B cell (primary cell): ENCODE data around the gene FYN. TPM values are rescaled to one million over a fixed set of nuclear protein-coding genes. Genes with fewer than 3 reads are reported as not detected.
A peak's percentile ranks its signal among the peaks of the same experiment; 100 is the strongest.

Experiments
- ATAC-seq: fragments of 200-7000 bp; cut with Tn5 transposase; one replicate; pipeline ENCODE4 v1.10.0; 2021; ENCODE audit warnings: low read depth, mild to moderate bottlenecking, moderate number of reproducible peaks, moderate library complexity
- CTCF ChIA-PET: fragments of 350-600 bp; sonication (Branson Sonifier 250); formaldehyde crosslinking; loops from one replicate; lab custom pipeline; 2021; ENCODE audit warnings: antibody characterized with exemption, inconsistent platforms; lab: Charles Lee
- POLR2A ChIA-PET: fragments of 350-600 bp; sonication (Branson Sonifier 250); formaldehyde crosslinking; loops from one replicate; lab custom pipeline; 2021; ENCODE audit warnings: antibody characterized with exemption; lab: Charles Lee
- DNase-seq: peaks from one replicate; pipeline ENCODE4 v3.0.0; 2013
- H2AFZ ChIP-seq: 2 replicates; pipeline ENCODE4 v1.6.1; 2012; ENCODE audit warnings: mild to moderate bottlenecking, low read depth, low read length; ENCODE audit not compliant: insufficient read depth, poor library complexity, severe bottlenecking
- H3K27ac ChIP-seq, 2 donors: 1 replicate in 1 of 2; 2 replicates in 1 of 2; pipeline ENCODE4 v1.5.1; 2012 to 2013; ENCODE audit warnings: low read length in 2 of 2, mild to moderate bottlenecking in 2 of 2, moderate library complexity in 1 of 2
- H3K27me3 ChIP-seq, 4 experiments: fragments of 200-600 bp in 1 of 4; sonication (generic) in 1 of 4; replicated peaks in 1 of 4; 1 replicate in 2 of 4; 2 replicates in 2 of 4; pipeline versions ENCODE4 v1.6.1 to v1.7.0; 2013 to 2016; ENCODE audit warnings: low read length in 3 of 4, mild to moderate bottlenecking in 2 of 4, mixed read lengths in 1 of 4, moderate library complexity in 1 of 4; ENCODE audit not compliant: insufficient read depth in 4 of 4, control insufficient read depth in 3 of 4; ENCODE audit errors: control extremely low read depth in 1 of 4
- H3K36me3 ChIP-seq, 2 experiments: replicated peaks in 1 of 2; 1 replicate in 1 of 2; 2 replicates in 1 of 2; pipeline versions ENCODE4 v1.6.1 to v1.7.1; 2013; ENCODE audit warnings: low read length in 1 of 2; ENCODE audit not compliant: insufficient read depth in 2 of 2, control insufficient read depth in 1 of 2; ENCODE audit errors: control extremely low read depth in 1 of 2, extremely low read depth in 1 of 2
- H3K4me1 ChIP-seq, 2 donors: fragments of 200-600 bp in 1 of 2; sonication (generic) in 1 of 2; 1 replicate in 1 of 2; 2 replicates in 1 of 2; pipeline versions ENCODE4 v1.5.1 to v1.6.1; 2013 to 2017; ENCODE audit warnings: low read length in 2 of 2; ENCODE audit not compliant: control insufficient read depth in 2 of 2, insufficient read depth in 2 of 2
- H3K4me2 ChIP-seq: replicated peaks from 2 replicates; pipeline ENCODE3; 2012; ENCODE audit warnings: mild to moderate bottlenecking, low read depth, low read length; ENCODE audit not compliant: poor library complexity, severe bottlenecking
- H3K4me3 ChIP-seq, 5 experiments: fragments of 200-600 bp in 1 of 5; sonication (generic) in 1 of 5; 1 replicate in 3 of 5; 2 replicates in 2 of 5; pipeline versions ENCODE4 v1.5.1 to v1.7.0; 2011 to 2016; ENCODE audit warnings: low read length in 4 of 5, mild to moderate bottlenecking in 4 of 5, low read depth in 2 of 5, control low read depth in 1 of 5, moderate library complexity in 1 of 5; ENCODE audit not compliant: insufficient read depth in 1 of 5; ENCODE audit errors: control extremely low read depth in 1 of 5, extremely low read depth in 1 of 5
- H3K79me2 ChIP-seq: fragments of 200-600 bp; sonication (generic); one replicate; pipeline ENCODE4 v1.6.0; 2016; ENCODE audit warnings: low read length; ENCODE audit not compliant: control insufficient read depth, insufficient read depth
- H3K9ac ChIP-seq: fragments of 200-600 bp; sonication (generic); 2 replicates; pipeline ENCODE4 v1.6.1; 2017; ENCODE audit warnings: mild to moderate bottlenecking, low read length, moderate library complexity
- H3K9me3 ChIP-seq, 3 donors: one replicate each; pipeline versions ENCODE4 v1.6.1 to v1.7.1; 2013; ENCODE audit warnings: low read length in 2 of 3; ENCODE audit not compliant: control insufficient read depth in 2 of 3, insufficient read depth in 1 of 3; ENCODE audit errors: control extremely low read depth in 1 of 3
- H4K20me1 ChIP-seq: 2 replicates; pipeline ENCODE4 v1.6.0; 2012; ENCODE audit warnings: mild to moderate bottlenecking, low read length; ENCODE audit not compliant: insufficient read depth, control insufficient read depth, poor library complexity, severe bottlenecking
- H3K27ac Mint-ChIP-seq: one replicate; pipeline ENCODE4 v1.8.0; 2021; ENCODE audit warnings: mixed read lengths
- H3K27me3 Mint-ChIP-seq: one replicate; pipeline ENCODE4 v1.8.0; 2021; ENCODE audit warnings: mixed read lengths
- H3K4me1 Mint-ChIP-seq: one replicate; pipeline ENCODE4 v1.8.0; 2021; ENCODE audit warnings: mixed read lengths
- H3K4me3 Mint-ChIP-seq: one replicate; pipeline ENCODE4 v1.8.0; 2021; ENCODE audit warnings: mixed read lengths
- H3K9me3 Mint-ChIP-seq: one replicate; pipeline ENCODE4 v1.8.0; 2022; ENCODE audit warnings: mixed read lengths; ENCODE audit not compliant: insufficient read depth
- EZH2 ChIP-seq: IDR thresholded peaks from 2 replicates; pipeline ENCODE4 v1.6.1; 2012; ENCODE audit warnings: borderline replicate concordance, low read depth, mild to moderate bottlenecking, moderate library complexity, low read length; ENCODE audit not compliant: insufficient read depth, poor library complexity, severe bottlenecking
- WGBS: methylation state at CpG from one replicate; pipeline ENCODE4 v1.1.5; 2013; ENCODE audit warnings: missing lambda C conversion rate; ENCODE audit not compliant: insufficient coverage; 5-methylcytosine and 5-hydroxymethylcytosine counted together
- intact Hi-C: fragments of 100-400 bp; cut with micrococcal nuclease; formaldehyde crosslinking; loops from one replicate; pipeline ENCODE4 v1.10.0; 2022
- polyA plus RNA-seq: library from polyadenylated mRNA; depleted of rRNA; stranded (reverse); fragments of >200 nt; gene quantifications from 2 replicates; pipeline ENCODE4 v1.2.3, GENCODE V29; 2012
- total RNA-seq, 2 donors: library from RNA; stranded (reverse); fragments of 120-200 nt in 1 of 2; gene quantifications; 1 replicate in 1 of 2; 2 replicates in 1 of 2; pipeline versions ENCODE4 v1.2.3 to v1.2.4, GENCODE V29; 2013 to 2022
- TF ChIP-seq, protein P1 (sequence below): fragments of 200-600 bp; IDR thresholded peaks from one replicate; pipeline ENCODE4 v1.8.0; 2022; ENCODE audit warnings: antibody characterized with exemption, mild to moderate bottlenecking

FYN gene
- total and polyA plus RNA-seq, 2 donors (not counting 1 experiment from before 2014, with no cell fraction given) = 54.1 to 94.0 TPM

DNA sequence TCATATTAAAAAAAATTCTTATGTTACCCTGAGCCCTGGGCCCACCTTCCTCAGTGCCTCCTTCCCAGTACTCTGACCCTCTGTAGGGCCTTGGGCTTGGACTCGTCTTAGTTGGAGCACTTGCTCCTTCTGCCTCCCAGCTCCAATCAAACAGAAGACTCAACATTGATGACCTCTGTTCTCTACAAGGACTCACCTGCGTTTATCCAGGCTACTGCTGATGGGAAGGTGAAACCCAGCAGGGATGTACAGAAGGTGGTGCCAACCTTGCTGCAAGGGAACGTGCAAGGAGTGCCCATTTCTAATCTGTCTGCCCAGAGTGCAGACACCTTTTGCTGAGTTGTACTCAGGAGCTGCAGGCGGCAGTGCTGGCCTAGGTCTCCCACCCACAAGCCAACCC lies 38.9 kb downstream of the FYN start:
- Histone ChIP-seq H3K4me2 (no peak overlapping the region), H3K4me1 (peaks cover 14 to 17% of the 10 kb centered on the region in 2 donors), H3K9me3 (no peaks in the 10 kb centered on the region), H2AFZ (no peak overlapping the region), H3K79me2 (peaks cover 52% of the 10 kb centered on the region), H3K9ac (no peak overlapping the region), H3K4me3 (no peak overlapping the region), H3K36me3 (peaks cover 0 to 4% of the 10 kb centered on the region in 2 experiments), H4K20me1 (no peaks in the 10 kb centered on the region), H3K27ac (no peak overlapping the region), H3K27me3 (no peaks in the 10 kb centered on the region)
- TF ChIP-seq EZH2 = no peak
- TF ChIP-seq, protein P1, sequence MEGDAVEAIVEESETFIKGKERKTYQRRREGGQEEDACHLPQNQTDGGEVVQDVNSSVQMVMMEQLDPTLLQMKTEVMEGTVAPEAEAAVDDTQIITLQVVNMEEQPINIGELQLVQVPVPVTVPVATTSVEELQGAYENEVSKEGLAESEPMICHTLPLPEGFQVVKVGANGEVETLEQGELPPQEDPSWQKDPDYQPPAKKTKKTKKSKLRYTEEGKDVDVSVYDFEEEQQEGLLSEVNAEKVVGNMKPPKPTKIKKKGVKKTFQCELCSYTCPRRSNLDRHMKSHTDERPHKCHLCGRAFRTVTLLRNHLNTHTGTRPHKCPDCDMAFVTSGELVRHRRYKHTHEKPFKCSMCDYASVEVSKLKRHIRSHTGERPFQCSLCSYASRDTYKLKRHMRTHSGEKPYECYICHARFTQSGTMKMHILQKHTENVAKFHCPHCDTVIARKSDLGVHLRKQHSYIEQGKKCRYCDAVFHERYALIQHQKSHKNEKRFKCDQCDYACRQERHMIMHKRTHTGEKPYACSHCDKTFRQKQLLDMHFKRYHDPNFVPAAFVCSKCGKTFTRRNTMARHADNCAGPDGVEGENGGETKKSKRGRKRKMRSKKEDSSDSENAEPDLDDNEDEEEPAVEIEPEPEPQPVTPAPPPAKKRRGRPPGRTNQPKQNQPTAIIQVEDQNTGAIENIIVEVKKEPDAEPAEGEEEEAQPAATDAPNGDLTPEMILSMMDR = no peak
- DNase-seq = no peak
- WGBS = 96% methylated on average over 4 of the region's 4 CpGs
- Mint-ChIP-seq H3K4me3 (no peak overlapping the region), H3K9me3 (no peaks in the 10 kb centered on the region), H3K27me3 (no peaks in the 10 kb centered on the region), H3K4me1 (peaks cover 45% of the 10 kb centered on the region), H3K27ac (no peak overlapping the region)
- intact Hi-C loops = no loop called here
- POLR2A ChIA-PET = interaction anchor here (1.3 kb wide), 1 partner anchor 10 kb away, joined by 3 read pairs; no protein-coding TSS in a partner anchor
- ATAC-seq = no peak
- CTCF ChIA-PET = no interaction called here

DNA sequence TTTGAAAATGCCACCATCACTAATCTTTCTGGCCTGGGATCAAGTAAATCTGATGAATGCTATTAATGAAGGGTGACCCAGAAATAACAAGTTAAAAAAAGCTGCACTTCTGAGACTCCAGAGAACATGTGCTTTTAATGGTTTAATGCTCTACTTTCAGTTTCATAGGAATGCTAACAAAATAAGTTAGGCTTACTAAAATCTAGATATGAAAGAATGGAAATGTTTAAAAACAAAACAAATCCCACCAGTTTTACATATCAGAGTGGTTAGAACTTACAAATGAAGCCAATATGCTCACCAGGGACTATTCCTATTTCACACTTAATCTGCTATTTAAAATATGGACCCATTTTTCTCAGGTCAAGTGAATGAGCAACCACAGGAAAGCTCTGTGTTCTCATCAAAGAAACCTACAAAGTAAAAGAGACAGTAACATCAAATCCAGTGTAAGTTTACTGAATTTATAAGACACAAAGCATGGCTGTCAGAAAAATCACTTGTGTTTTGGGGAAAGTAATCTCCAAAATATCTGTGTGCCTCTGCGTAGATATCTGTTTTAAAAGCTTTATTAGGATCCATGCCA lies 40.3 kb downstream of the FYN start:
- POLR2A ChIA-PET = no interaction called here
- Histone ChIP-seq H3K27me3 (no peaks in the 10 kb centered on the region), H3K27ac (no peak overlapping the region), H4K20me1 (no peaks in the 10 kb centered on the region), H3K4me2 (peak overlapping the region; percentile 26), H3K36me3 (peaks cover 0 to 4% of the 10 kb centered on the region in 2 experiments), H3K9me3 (no peaks in the 10 kb centered on the region), H3K4me3 (no peak overlapping the region), H3K79me2 (peaks cover 44% of the 10 kb centered on the region), H3K9ac (no peak overlapping the region), H2AFZ (no peak overlapping the region), H3K4me1 (peaks cover 12% of the 10 kb centered on the region in 2 donors)
- Mint-ChIP-seq H3K9me3 (no peaks in the 10 kb centered on the region), H3K27ac (no peak overlapping the region), H3K4me3 (peak overlapping the region; percentile 6), H3K4me1 (peaks cover 35% of the 10 kb centered on the region), H3K27me3 (no peaks in the 10 kb centered on the region)
- intact Hi-C loops = no loop called here
- CTCF ChIA-PET = interaction anchor here (1.3 kb wide), 2 partner anchors 27 to 123 kb away, joined by 3 to 5 read pairs; no protein-coding TSS in a partner anchor
- ATAC-seq = no peak
- DNase-seq = no peak
- 60% methylated on average over 1 of the region's 1 CpG for WGBS
- no peak for TF ChIP-seq EZH2
- TF ChIP-seq, protein P1 = no peak
